Bone marrow (tissue), 2 donors: ENCODE measurements around the gene ARHGAP42.

Source experiments
- DNase-seq, 2 donors: peaks; one replicate each; lab custom pipeline; 2025; lab: John Stamatoyannopoulos, UW

ARHGAP42 gene

DNA sequence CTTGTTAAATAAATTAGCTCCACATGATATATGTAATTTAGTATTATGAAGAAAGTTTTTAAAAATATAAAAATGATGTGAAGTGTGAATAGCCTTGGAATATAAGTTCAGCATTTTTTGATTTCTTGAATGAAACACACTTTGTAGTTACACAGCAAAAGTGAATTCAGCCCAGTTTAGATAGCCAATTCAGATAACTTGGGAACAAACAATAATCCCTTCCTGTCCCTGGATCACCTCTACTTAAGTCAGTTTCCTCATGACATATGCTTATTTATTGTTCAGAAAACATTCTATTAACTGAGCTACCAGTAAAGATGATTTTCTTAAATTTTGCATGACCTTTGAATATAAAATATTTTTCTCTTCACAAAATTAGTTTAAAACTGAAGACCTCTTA lies 335.2 kb downstream of the ARHGAP42 start:
- no peak for DNase-seq

DNA sequence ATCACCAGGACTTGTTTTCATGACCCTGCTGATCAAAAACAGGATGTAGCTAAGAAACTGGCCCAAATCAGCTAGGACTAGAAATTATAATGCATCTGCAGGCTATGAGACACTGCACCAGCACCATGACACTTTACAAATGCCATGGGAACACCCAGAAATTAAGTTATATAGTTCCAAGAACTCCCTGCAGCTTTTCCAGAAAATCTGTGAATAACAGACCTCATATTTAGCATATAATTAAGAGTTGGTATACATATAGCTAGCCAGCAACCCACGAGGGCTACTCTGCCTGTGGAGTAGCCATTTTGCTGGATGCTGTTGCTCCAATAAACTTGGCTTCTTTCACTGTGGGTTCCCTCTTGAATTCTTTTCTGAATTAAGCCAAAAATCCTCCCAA lies 341.6 kb downstream of the ARHGAP42 start:
- no peak for DNase-seq

DNA sequence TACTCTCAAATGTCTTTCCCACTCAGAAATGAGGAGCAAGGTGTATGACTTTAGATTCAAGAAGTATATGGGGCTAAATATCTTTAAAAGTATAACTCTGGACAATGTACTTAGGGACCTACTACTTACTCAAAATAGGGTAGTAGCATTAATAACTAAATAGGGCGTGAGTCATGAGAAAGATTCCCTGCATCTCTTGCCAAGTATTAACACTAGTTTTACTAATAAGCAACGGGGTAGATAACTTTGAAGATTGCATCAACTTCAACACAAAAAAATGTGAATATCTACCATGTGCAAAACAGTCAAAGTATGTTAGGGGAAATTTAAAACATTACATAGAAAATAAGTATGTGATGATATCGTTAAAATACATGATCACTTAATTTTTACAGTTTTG lies 342.9 kb downstream of the ARHGAP42 start:
- DNase-seq: no peak

DNA sequence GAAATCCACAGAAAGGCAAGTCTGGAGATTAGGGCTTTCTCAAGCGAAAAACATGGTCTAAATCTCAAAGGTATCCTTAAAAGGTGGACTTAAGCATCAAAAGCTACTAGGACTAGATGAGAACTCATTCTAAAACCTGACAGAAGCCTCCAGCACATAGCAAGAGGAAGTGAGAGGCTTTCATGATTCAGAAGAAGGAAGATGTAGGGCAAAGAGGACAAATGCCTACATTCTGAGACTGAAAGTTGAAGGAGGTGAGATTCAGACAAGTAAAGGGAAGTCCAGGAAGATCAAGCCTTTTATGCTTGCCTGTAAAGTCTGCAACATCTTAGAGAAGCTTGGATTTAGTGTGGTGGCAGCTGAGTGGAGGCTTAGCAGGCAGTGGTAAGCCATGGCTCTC lies 343.6 kb downstream of the ARHGAP42 start:
- no peak for DNase-seq

DNA sequence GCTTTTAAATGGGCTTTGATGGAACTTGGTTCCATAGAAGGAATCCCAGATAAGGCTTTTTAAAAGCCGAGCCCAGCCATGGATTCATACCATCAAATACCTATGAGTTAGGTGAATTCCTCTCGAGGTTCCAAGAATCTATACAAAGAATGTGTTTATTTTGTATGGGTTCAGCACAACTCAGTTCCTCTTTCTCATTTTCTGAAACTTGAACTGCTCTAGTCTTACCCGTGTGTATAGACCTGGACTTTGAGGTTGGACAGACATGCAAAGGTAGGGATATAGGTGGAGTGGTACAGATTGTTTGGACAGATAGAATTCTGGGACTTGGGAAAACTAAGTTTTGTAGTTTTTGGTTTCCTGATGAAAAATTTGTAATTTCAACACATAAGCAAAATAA lies 344.6 kb downstream of the ARHGAP42 start:
- DNase-seq: no peak

DNA sequence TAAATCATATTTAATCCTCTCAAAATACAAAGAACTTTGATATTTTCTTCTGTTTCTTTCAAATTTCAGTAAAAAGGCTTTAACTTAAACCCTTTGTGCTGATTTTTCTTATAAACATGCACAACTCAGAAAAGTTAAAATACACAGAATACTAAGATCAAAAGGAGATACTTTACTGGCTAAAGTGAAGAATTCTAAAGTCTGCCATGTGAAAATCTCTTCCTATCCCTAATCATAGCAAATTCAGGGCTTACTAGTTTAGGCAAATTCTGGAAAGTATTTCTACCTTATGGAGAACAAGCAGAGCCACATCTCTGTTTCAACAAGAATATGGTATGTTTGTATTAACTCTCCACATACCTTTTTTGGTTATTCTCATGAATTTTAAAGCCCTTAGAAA lies 345.9 kb downstream of the ARHGAP42 start:
- no peak for DNase-seq

DNA sequence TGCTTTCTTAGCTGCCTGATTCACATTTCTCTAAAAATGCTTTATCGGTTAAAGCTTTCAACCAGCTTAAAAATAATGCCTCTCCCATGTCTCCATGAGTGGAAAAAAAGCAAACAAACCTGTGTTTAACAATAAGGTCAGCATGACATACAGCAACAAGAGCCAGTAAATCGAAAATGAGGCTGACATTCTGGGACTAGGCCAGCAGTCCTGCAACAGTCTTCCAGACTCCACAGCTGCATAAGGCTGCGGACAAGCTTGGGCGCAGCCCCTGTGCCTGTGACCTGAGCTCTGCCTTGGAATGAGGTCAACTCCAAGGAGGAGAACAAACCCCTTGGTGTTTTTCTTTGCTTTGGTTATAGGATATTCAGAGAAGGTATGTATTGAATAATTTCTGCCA lies 347.0 kb downstream of the ARHGAP42 start:
- DNase-seq: no peak

DNA sequence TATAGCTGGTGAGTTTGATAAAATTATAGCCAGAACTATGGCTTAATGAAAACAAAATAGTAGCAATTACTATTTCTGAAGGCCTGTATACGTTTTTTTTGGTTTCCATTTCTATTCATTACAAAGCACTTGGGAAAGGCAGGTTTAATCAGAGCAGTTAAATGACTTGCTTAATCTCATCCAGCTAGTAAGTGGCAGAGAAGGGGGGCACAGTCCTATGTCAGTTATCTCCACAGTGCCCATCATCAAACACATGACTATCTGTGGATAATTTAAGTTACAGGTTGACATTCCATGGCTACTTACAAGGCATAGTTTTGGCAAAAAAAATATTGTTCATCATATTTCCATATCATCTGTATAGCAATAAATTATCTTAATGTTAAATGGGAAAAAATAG lies 348.8 kb downstream of the ARHGAP42 start:
- no peak for DNase-seq
